Measurements from ENCODE around the gene TTC13.

DNA sequence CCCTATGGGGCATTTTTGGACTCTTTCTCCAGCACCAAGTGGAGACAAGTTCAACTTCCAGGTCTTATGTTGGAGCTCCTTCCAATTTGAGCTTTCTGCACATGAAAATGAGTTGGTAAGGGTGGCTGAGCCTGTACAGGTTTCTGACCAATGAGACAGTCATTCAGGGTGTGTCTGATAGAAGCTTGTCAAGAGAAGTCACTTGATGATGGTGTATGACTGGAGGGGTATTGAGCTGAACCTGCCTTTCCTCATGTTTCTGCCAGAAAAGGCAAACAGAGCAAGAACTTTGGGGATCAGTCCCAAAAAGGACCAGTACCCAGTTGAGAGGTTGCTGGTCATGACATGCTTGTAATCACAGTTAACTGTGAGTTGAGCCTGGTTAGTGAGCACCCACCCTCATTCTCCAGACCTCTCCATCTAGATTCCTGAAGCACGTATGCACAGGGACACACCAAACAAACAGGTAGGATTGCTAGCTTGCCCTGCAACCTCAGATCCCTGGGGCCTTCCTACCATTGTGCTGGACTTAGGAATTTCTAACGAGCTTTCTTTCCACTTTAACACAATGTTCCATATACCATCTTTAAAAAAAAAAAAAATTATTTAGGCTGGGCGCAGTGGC lies 34.8 kb upstream of the TTC13 start:
- TF ChIP-seq, protein P1, sequence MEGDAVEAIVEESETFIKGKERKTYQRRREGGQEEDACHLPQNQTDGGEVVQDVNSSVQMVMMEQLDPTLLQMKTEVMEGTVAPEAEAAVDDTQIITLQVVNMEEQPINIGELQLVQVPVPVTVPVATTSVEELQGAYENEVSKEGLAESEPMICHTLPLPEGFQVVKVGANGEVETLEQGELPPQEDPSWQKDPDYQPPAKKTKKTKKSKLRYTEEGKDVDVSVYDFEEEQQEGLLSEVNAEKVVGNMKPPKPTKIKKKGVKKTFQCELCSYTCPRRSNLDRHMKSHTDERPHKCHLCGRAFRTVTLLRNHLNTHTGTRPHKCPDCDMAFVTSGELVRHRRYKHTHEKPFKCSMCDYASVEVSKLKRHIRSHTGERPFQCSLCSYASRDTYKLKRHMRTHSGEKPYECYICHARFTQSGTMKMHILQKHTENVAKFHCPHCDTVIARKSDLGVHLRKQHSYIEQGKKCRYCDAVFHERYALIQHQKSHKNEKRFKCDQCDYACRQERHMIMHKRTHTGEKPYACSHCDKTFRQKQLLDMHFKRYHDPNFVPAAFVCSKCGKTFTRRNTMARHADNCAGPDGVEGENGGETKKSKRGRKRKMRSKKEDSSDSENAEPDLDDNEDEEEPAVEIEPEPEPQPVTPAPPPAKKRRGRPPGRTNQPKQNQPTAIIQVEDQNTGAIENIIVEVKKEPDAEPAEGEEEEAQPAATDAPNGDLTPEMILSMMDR (IDR thresholded peaks at IDR 0.05): no peak
- TF ChIP-seq POLR2AphosphoS5 (IDR thresholded peaks at IDR 0.05) (no peak), POLR2A (IDR thresholded peaks at IDR 0.05) (no peak), EP300 (IDR thresholded peaks at IDR 0.05) (no peak)
